ENCODE measurements around the gene FAXC.

GRCh38 chr6:99350573-99350972, 1.1 kb upstream of the FAXC start:
- TF ChIP-seq POLR2A (IDR thresholded peaks at IDR 0.05; ENCODE audit: extremely low read depth, insufficient read length) (no peak), MYC (IDR thresholded peaks at IDR 0.05; ENCODE audit: low read depth, low read length) (no peak)
- TF ChIP-seq, protein P1, sequence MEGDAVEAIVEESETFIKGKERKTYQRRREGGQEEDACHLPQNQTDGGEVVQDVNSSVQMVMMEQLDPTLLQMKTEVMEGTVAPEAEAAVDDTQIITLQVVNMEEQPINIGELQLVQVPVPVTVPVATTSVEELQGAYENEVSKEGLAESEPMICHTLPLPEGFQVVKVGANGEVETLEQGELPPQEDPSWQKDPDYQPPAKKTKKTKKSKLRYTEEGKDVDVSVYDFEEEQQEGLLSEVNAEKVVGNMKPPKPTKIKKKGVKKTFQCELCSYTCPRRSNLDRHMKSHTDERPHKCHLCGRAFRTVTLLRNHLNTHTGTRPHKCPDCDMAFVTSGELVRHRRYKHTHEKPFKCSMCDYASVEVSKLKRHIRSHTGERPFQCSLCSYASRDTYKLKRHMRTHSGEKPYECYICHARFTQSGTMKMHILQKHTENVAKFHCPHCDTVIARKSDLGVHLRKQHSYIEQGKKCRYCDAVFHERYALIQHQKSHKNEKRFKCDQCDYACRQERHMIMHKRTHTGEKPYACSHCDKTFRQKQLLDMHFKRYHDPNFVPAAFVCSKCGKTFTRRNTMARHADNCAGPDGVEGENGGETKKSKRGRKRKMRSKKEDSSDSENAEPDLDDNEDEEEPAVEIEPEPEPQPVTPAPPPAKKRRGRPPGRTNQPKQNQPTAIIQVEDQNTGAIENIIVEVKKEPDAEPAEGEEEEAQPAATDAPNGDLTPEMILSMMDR (IDR thresholded peaks at IDR 0.05; ENCODE audit: low read depth, low read length) = no peak
- TF ChIP-seq, protein P2, sequence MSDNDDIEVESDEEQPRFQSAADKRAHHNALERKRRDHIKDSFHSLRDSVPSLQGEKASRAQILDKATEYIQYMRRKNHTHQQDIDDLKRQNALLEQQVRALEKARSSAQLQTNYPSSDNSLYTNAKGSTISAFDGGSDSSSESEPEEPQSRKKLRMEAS (IDR thresholded peaks at IDR 0.05; ENCODE audit: low read depth, low read length) = no peak
